KG1 (cell line): ENCODE measurements around the gene EMX1.

Experiments used
- DNase-seq: peaks from one replicate; lab custom pipeline; 2025; lab: John Stamatoyannopoulos, UW

The EMX1 gene

GRCh38 chr2:72924353-72925240 is 7.3 kb downstream of the EMX1 start:
- DNase-seq, result no peak

GRCh38 chr2:72925328-72925943 is 8.1 kb downstream of the EMX1 start:
- DNase-seq, result no peak

GRCh38 chr2:72926368-72926767 is 9.0 kb downstream of the EMX1 start:
- DNase-seq, result no peak

- no peak for DNase-seq
These were observed 9.6 kb downstream of the EMX1 start for GRCh38 chr2:72926811-72927465.

- DNase-seq, result no peak
These were observed 10.6 kb downstream of the EMX1 start for GRCh38 chr2:72927619-72928550.

DNA sequence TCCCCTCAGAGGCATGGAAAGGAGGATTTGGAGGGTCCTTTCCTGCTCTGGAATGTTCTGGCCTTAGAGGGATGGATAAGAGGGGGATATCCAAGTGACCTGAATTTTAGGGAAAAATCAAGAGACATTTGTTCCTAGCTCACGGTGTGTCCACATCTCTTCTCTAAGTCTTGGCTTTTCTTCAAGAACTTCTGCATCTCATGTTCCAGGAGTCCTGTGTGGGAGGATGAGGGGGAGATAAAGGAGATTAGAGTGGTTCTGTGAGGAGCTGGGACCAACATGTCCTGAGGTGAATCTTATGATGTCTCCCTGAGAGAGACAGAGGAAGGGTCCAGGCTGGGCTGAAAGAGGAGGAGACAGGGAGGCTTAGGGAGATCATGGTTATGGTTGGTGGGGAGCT is 11.7 kb downstream of the EMX1 start:
- no peak for DNase-seq

GRCh38 chr2:72931280-72931910 is 14.1 kb downstream of the EMX1 start:
- DNase-seq, result no peak

GRCh38 chr2:72932045-72932740 is 14.9 kb downstream of the EMX1 start:
- DNase-seq, result no peak

DNA sequence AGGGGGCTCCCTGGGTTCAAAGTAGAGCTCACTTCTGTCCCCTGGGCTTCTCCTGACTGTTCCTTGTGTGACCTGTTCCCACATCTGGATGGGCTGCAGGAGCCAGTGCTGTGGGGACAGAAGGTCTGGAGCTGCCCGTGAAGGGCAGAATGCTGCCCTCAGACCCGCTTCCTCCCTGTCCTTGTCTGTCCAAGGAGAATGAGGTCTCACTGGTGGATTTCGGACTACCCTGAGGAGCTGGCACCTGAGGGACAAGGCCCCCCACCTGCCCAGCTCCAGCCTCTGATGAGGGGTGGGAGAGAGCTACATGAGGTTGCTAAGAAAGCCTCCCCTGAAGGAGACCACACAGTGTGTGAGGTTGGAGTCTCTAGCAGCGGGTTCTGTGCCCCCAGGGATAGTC is 15.5 kb downstream of the EMX1 start:
- no peak for DNase-seq

GRCh38 chr2:72933207-72933606 is 15.9 kb downstream of the EMX1 start:
- no peak for DNase-seq

DNA sequence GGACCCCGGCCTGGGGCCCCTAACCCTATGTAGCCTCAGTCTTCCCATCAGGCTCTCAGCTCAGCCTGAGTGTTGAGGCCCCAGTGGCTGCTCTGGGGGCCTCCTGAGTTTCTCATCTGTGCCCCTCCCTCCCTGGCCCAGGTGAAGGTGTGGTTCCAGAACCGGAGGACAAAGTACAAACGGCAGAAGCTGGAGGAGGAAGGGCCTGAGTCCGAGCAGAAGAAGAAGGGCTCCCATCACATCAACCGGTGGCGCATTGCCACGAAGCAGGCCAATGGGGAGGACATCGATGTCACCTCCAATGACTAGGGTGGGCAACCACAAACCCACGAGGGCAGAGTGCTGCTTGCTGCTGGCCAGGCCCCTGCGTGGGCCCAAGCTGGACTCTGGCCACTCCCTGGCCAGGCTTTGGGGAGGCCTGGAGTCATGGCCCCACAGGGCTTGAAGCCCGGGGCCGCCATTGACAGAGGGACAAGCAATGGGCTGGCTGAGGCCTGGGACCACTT is 16.4 kb downstream of the EMX1 start:
- no peak for DNase-seq

DNA sequence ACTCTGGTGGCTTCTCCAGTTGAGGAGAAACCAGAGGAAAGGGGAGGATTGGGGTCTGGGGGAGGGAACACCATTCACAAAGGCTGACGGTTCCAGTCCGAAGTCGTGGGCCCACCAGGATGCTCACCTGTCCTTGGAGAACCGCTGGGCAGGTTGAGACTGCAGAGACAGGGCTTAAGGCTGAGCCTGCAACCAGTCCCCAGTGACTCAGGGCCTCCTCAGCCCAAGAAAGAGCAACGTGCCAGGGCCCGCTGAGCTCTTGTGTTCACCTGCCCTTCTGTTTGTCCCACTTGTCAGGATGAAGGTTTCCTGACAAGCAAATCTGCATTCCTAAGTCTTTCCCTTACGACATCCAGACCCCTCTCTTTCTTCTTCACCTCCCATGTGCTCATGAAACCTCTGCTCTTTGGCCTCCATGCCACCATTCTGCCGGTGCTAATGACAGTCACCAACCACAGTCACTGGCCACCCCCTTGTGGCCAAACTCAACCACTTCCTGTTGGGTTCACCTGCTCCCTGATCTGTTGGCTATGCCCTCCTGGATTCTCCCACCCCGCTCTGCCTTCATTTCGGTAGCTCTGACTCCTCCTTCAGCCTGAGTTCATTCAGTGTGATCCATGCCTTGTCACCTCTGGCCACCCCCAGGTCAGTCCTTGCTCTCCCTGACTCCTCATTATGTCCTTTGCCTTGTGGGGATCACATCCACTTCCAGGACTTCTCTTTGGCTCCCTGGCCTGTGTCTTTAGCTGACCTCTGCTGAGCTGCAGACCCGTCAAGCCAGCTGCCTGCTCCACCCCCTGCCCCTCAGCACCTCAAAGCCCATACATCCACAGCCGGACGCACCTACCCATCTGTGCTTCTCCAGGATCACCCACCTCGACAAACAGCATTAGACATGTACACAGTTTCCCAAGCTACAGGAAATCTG is 17.6 kb downstream of the EMX1 start:
- DNase-seq, result no peak

DNA sequence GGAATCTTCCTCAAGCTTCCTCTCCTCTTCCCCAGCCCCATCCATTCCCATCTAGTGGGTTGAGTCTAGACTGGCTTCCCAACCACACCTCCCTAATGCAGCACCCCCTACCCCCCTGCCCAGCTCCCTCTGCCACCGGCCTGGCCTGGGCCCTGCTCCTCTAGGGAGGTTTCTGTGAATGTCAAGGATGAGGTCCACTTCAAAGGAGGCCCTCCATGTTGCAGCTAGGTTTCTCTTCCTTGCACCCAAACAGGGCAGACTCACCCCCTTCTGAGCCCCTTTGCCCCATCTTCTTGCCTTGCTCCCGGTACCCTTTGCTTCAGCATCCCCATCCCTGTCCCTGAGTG is 18.3 kb downstream of the EMX1 start:
- DNase-seq, result no peak

- DNase-seq, result no peak
These were observed 19.5 kb downstream of the EMX1 start for GRCh38 chr2:72936660-72937355.

DNA sequence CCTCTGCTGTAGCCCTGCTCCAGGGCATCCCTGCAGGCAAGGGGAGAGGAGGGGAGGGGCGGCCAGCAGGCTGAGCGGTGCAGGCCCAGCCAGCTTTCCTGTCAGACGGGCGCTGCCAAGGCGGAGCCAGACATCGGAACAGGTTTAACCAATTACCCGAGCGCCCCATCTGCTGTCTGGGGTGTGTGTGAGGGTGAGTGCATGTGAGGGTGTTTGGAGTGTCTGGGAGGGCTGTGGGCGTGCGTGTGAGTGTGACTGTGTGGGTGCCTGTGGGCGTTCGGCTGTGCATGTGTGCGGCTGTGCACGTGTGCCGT is 20.0 kb downstream of the EMX1 start:
- DNase-seq, result no peak

- DNase-seq, result no peak
These were observed 21.1 kb downstream of the EMX1 start for GRCh38 chr2:72938455-72938854.

GRCh38 chr2:72940361-72940760 is 23.0 kb downstream of the EMX1 start:
- DNase-seq, result no peak

GRCh38 chr2:72940786-72941185 is 23.5 kb downstream of the EMX1 start:
- no peak for DNase-seq

DNA sequence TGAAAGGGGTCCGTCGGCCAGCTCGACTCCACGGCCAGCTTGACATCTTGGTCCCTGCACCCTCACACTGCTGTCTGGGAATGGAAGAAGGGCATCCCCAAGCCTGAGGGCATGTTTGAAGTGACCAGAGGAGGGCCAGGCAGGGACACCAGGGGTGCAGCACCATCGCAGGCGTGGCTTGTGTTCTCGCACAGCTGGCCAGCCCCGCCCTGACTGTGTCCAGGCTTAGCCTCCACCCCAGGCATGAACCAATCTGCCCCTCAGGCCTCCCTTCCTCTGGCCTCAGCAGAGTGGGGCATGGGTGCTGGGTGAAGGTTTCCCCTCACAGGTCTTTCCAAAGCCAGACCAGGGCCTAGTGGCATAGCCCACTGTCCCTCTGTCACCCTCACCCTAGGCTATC is 25.0 kb downstream of the EMX1 start:
- DNase-seq, result no peak
